GM12878 (cell line): ENCODE data around the gene COL6A6. TPM values are rescaled to one million over a fixed set of nuclear protein-coding genes. Genes with fewer than 3 reads are reported as not detected.

ENCODE experiments used
- ATAC-seq: fragments of 200-7000 bp; cut with Tn5 transposase; 3 replicates; pipeline ENCODE4 v1.9.1; 2020; ENCODE audit warnings: mild to moderate bottlenecking, moderate library complexity
- BruUV-seq: library from RNA; stranded (reverse); fragments of 400-500 nt; replicated peaks from 2 replicates; lab custom pipeline; 2021; lab: Mats Ljungman, UMichigan
- CTCF ChIA-PET: fragments of 300-600 bp; sonication (Branson Sonifier 250); formaldehyde crosslinking; extraction: SDS; loops from one replicate; lab custom pipeline; 2021; ENCODE audit warnings: inconsistent platforms; lab: Yijun Ruan, JAX
- POLR2A ChIA-PET: fragments of 350-600 bp; formaldehyde crosslinking; extraction: SDS; loops from one replicate; lab custom pipeline; 2021; ENCODE audit warnings: inconsistent platforms; lab: Charles Lee
- RAD21 ChIA-PET: fragments of 300-600 bp; sonication (Branson Sonifier 250); formaldehyde crosslinking; loops from one replicate; lab custom pipeline; 2023; ENCODE audit warnings: antibody characterized with exemption; ENCODE audit not compliant: unreplicated experiment; lab: Charles Lee
- SMC1A ChIA-PET: fragments of 300-600 bp; sonication (Branson Sonifier 250); formaldehyde crosslinking; loops from one replicate; lab custom pipeline; 2023; ENCODE audit not compliant: unreplicated experiment, uncharacterized antibody; lab: Charles Lee
- DNase-seq: peaks from one replicate; pipeline ENCODE4 v3.0.0-alpha.2; 2011; ENCODE audit warnings: low read depth, low spot score
- FAIRE-seq: peaks from 3 replicates; lab custom pipeline; 2011; peaks lifted over from hg19 to GRCh38; lab: Jason Lieb, UNC
- H2AFZ ChIP-seq: 2 replicates; pipeline ENCODE4 v1.6.0; 2011; ENCODE audit warnings: low read depth, low read length, control low read depth; ENCODE audit not compliant: control insufficient read depth
- H3K27ac ChIP-seq: 2 replicates; pipeline ENCODE4 v1.5.1; 2011; ENCODE audit warnings: control low read depth; ENCODE audit not compliant: control insufficient read depth, insufficient read depth
- H3K27me3 ChIP-seq, 2 experiments: replicated peaks in 1 of 2; 2 replicates each; pipeline versions ENCODE4 v1.6.0 to v1.6.1; 2011; ENCODE audit warnings: low read length in 1 of 2; ENCODE audit not compliant: control insufficient read depth in 2 of 2, insufficient read depth in 2 of 2
- H3K36me3 ChIP-seq, 2 experiments: 2 replicates each; pipeline ENCODE4 v1.5.1; 2011; ENCODE audit warnings: low read length in 1 of 2; ENCODE audit not compliant: control insufficient read depth in 2 of 2, insufficient read depth in 2 of 2
- H3K4me1 ChIP-seq: 2 replicates; pipeline ENCODE4 v1.6.1; 2011; ENCODE audit warnings: mild to moderate bottlenecking, low read length, moderate library complexity, mixed read lengths; ENCODE audit not compliant: control insufficient read depth, insufficient read depth
- H3K4me2 ChIP-seq: 2 replicates; pipeline ENCODE4 v1.6.0; 2011; ENCODE audit warnings: control low read depth; ENCODE audit not compliant: control insufficient read depth, insufficient read depth
- H3K4me3 ChIP-seq: fragments of 200-600 bp; sonication (generic); 2 replicates; pipeline ENCODE4 v1.5.1; 2016
- H3K79me2 ChIP-seq: 2 replicates; pipeline ENCODE4 v1.6.0; 2011; ENCODE audit warnings: low read length; ENCODE audit not compliant: control insufficient read depth, insufficient read depth
- H3K9ac ChIP-seq: 2 replicates; pipeline ENCODE4 v1.8.0; 2011; ENCODE audit warnings: low read length, control low read depth, mixed read lengths; ENCODE audit not compliant: control insufficient read depth, insufficient read depth
- H3K9me3 ChIP-seq: replicated peaks from 3 replicates; pipeline ENCODE4 v1.5.1; 2011; ENCODE audit warnings: mild to moderate bottlenecking, low read length; ENCODE audit not compliant: control insufficient read depth, insufficient read depth
- H4K20me1 ChIP-seq: 2 replicates; pipeline ENCODE4 v1.6.0; 2011; ENCODE audit not compliant: control insufficient read depth, insufficient read depth
- ASH2L ChIP-seq: fragments of 300-600, 200-600 bp; sonication (generic); IDR thresholded peaks from 2 replicates; pipeline ENCODE4 v1.6.1; 2017; ENCODE audit warnings: low read depth, mild to moderate bottlenecking, borderline replicate concordance
- ATF7 ChIP-seq: fragments of 450-650 bp; IDR thresholded peaks from 2 replicates; pipeline ENCODE4 v1.6.1; 2016; ENCODE audit warnings: low read depth, mild to moderate bottlenecking
- CBX5 ChIP-seq: sonication (generic); IDR thresholded peaks from 2 replicates; pipeline ENCODE4 v1.6.1; 2016; ENCODE audit warnings: low read depth, moderate library complexity, mild to moderate bottlenecking, inconsistent platforms
- HSF1 ChIP-seq: fragments of 150-350 bp; IDR thresholded peaks from 2 replicates; pipeline ENCODE4 v1.6.1; 2014; ENCODE audit warnings: mild to moderate bottlenecking, low read depth, low read length
- IRF5 ChIP-seq: fragments of 450-650 bp; IDR thresholded peaks from 2 replicates; pipeline ENCODE4 v1.6.1; 2017; ENCODE audit warnings: borderline replicate concordance
- KAT2A ChIP-seq: conservative IDR thresholded peaks from 2 replicates; pipeline ENCODE4 v1.6.1; 2011; ENCODE audit warnings: low read depth, low read length; ENCODE audit not compliant: control insufficient read depth
- POU2F2 ChIP-seq: IDR thresholded peaks from 3 replicates; pipeline ENCODE4 v1.6.1; 2011; ENCODE audit warnings: low read depth, mild to moderate bottlenecking, low read length, borderline replicate concordance
- SMAD1 ChIP-seq: fragments of 450-650 bp; IDR thresholded peaks from 2 replicates; pipeline ENCODE4 v1.6.1; 2018; ENCODE audit warnings: mild to moderate bottlenecking, low read depth; ENCODE audit not compliant: partially characterized antibody
- USF1 ChIP-seq: IDR thresholded peaks from 2 replicates; pipeline ENCODE4 v1.6.1; 2011; ENCODE audit warnings: borderline replicate concordance, low read depth, mild to moderate bottlenecking, moderate library complexity, mixed read lengths, low read length; ENCODE audit not compliant: insufficient read depth; ENCODE audit errors: extremely low read length
- YBX1 ChIP-seq: fragments of 450-650 bp; IDR thresholded peaks from 2 replicates; pipeline ENCODE4 v1.6.1; 2016; ENCODE audit warnings: antibody characterized with exemption
- ZNF274 ChIP-seq: IDR thresholded peaks from one replicate; pipeline ENCODE4 v1.8.0; 2011; ENCODE audit not compliant: insufficient read length, insufficient read depth
- WGBS: methylation state at CpG from one replicate; pipeline ENCODE4 v1.1.6; 2016; ENCODE audit warnings: low lambda C conversion rate; ENCODE audit not compliant: insufficient replicate concordance, insufficient coverage; ENCODE audit errors: missing lambda C conversion rate; 5-methylcytosine and 5-hydroxymethylcytosine counted together
- in situ Hi-C: fragments of 300-500 bp; cut with MboI; formaldehyde crosslinking; loops from 9 replicates; pipeline ENCODE4 v1.14.3; 2018; ENCODE audit warnings: mixed read lengths
- intact Hi-C: fragments of 100-400 bp; cut with micrococcal nuclease; formaldehyde crosslinking; loops from one replicate; pipeline ENCODE4 v1.14.2; 2022; ENCODE audit not compliant: unreplicated experiment
- polyA plus RNA-seq, 11 experiments: library from polyadenylated mRNA; depleted of rRNA in 4 of 11; unstranded in 6 of 11; stranded (reverse) in 5 of 11; fragments of >200 nt; fragmentation: Nextera tagmentation in 4 of 11; fragmentation: Illumina TruSeq in 1 of 11; extraction: Ambion mirVana in 4 of 11; extraction: Trizol in 1 of 11; gene quantifications; 1 replicate in 1 of 11; 2 replicates in 10 of 11; pipeline versions ENCODE4 v1.2.1 to v1.2.3, GENCODE V29; 2011 to 2016; ENCODE audit warnings: inconsistent platforms in 2 of 11, missing spikeins in 2 of 11, low read depth in 1 of 11
- total RNA-seq, 4 experiments: library from RNA; depleted of rRNA in 3 of 4; stranded (reverse); fragments of >200 nt in 3 of 4; fragmentation: Illumina TruSeq in 1 of 4; extraction: Trizol in 1 of 4; gene quantifications; 2 replicates each; pipeline versions ENCODE4 v1.2.1 to v1.2.3, GENCODE V29; 2013 to 2021

COL6A6 gene
- total and polyA plus RNA-seq, 10 of the 15 experiments (the other 5 are each of a cell fraction or from before 2014, with no cell fraction given): 0.01 to 0.02 TPM; not detected in 8

GRCh38 chr3:130514681-130515080 lies 2.3 kb upstream of the COL6A6 start:
- ChIA-PET SMC1A (interaction anchor here (0.6 to 1.7 kb wide), 2 partner anchors 13 to 427 kb away, joined by 3 to 6 read pairs; no protein-coding TSS in a partner anchor), CTCF (no interaction called here), RAD21 (no interaction called here), POLR2A (no interaction called here)
- in situ Hi-C loops (no loop called here), intact Hi-C loops (no loop called here)
- Histone ChIP-seq H3K4me2 (no peak overlapping the region), H3K9ac (no peak overlapping the region), H3K27me3 (peaks cover 2 to 6% of the 10 kb centered on the region in 2 experiments), H3K36me3 (no peaks in the 10 kb centered on the region), H3K4me3 (no peak overlapping the region), H2AFZ (no peak overlapping the region), H3K79me2 (no peaks in the 10 kb centered on the region), H3K27ac (no peak overlapping the region), H3K4me1 (no peaks in the 10 kb centered on the region), H4K20me1 (no peaks in the 10 kb centered on the region), H3K9me3 (no peaks in the 10 kb centered on the region)
- no peak for TF ChIP-seq HSF1
- no peak for TF ChIP-seq ASH2L
- TF ChIP-seq SMAD1: no peak
- BruUV-seq: no TSS peak
- WGBS: 0% methylated on average over 1 of the region's 1 CpG
- DNase-seq: no peak
- FAIRE-seq: no peak
- ATAC-seq: no peak

GRCh38 chr3:130515755-130516154 lies 1.2 kb upstream of the COL6A6 start:
- ChIA-PET SMC1A (interaction anchor here (1.0 kb wide), 1 partner anchor 9 kb away, joined by 3 read pairs; no protein-coding TSS in a partner anchor), RAD21 (no interaction called here), POLR2A (no interaction called here), CTCF (no interaction called here)
- no TSS peak for BruUV-seq
- TF ChIP-seq USF1 (no peak), ZNF274 (no peak), IRF5 (no peak), ATF7 (no peak), POU2F2 (no peak), KAT2A (no peak), YBX1 (no peak), CBX5 (no peak)
- H3K36me3 ChIP-seq: no peaks in the 10 kb centered on the region
- H4K20me1 ChIP-seq: no peaks in the 10 kb centered on the region
- in situ Hi-C loops: no loop called here
- no peak overlapping the region for H2AFZ ChIP-seq
- intact Hi-C loops: no loop called here
- H3K4me3 ChIP-seq: no peak overlapping the region
- H3K9me3 ChIP-seq: no peaks in the 10 kb centered on the region
- FAIRE-seq (no peak), DNase-seq (no peak), ATAC-seq (no peak)
- 49% methylated on average over 2 of the region's 2 CpGs for WGBS
- H3K9ac ChIP-seq: no peak overlapping the region
- no peak overlapping the region for H3K27ac ChIP-seq
- H3K4me1 ChIP-seq: no peaks in the 10 kb centered on the region
- peaks cover 2 to 6% of the 10 kb centered on the region in 2 experiments; a peak in 3 of 4 replicates for H3K27me3 ChIP-seq
- H3K4me2 ChIP-seq: no peak overlapping the region
- no peaks in the 10 kb centered on the region for H3K79me2 ChIP-seq
